WTC11 (cell line): ENCODE measurements around the gene UCK1. TPM values are rescaled to one million over a fixed set of nuclear protein-coding genes. Genes with fewer than 3 reads are reported as not detected.

ENCODE experiments used
- ATAC-seq: fragments of 200-7000 bp; cut with Tn5 transposase; 2 replicates; pipeline ENCODE4 v1.10.0; 2021; ENCODE audit warnings: mild to moderate bottlenecking, moderate library complexity
- CTCF ChIA-PET: fragments of 300-600 bp; sonication (Branson Sonifier 250); formaldehyde crosslinking; loops from one replicate; lab custom pipeline; 2021; ENCODE audit warnings: antibody characterized with exemption; lab: Charles Lee
- POLR2A ChIA-PET: fragments of 350-600 bp; sonication (Branson Sonifier 250); formaldehyde crosslinking; loops from one replicate; lab custom pipeline; 2021; ENCODE audit warnings: antibody characterized with exemption; lab: Charles Lee
- DNase-seq: peaks from one replicate; pipeline ENCODE4 v3.0.0; 2021; ENCODE audit warnings: low spot score
- H3K27ac Mint-ChIP-seq: 2 replicates; pipeline ENCODE4 v1.8.0; 2021; ENCODE audit warnings: mixed read lengths
- H3K27me3 Mint-ChIP-seq: 2 replicates; pipeline ENCODE4 v1.8.0; 2021; ENCODE audit warnings: low read depth, mild to moderate bottlenecking, moderate library complexity, mixed read lengths
- H3K36me3 Mint-ChIP-seq: 2 replicates; pipeline ENCODE4 v1.8.0; 2021; ENCODE audit warnings: mixed read lengths
- H3K4me1 Mint-ChIP-seq: 2 replicates; pipeline ENCODE4 v1.8.0; 2022; ENCODE audit warnings: mixed read lengths
- H3K4me3 Mint-ChIP-seq: 2 replicates; pipeline ENCODE4 v1.8.0; 2021; ENCODE audit warnings: mild to moderate bottlenecking, moderate library complexity, mixed read lengths
- H3K9me3 Mint-ChIP-seq: 2 replicates; pipeline ENCODE4 v1.8.0; 2021; ENCODE audit warnings: mixed read lengths
- CBFB ChIP-seq: sonication (generic); formaldehyde crosslinking; IDR thresholded peaks from 2 replicates; pipeline ENCODE4 v1.8.1; 2022; ENCODE audit warnings: mild to moderate bottlenecking, low read depth, missing genetic modification reagents
- IRF2 ChIP-seq: sonication (generic); formaldehyde crosslinking; IDR thresholded peaks from 2 replicates; pipeline ENCODE4 v1.8.0; 2022; ENCODE audit warnings: low read depth, missing genetic modification reagents, borderline replicate concordance
- JAZF1 ChIP-seq: fragments of 250-450 bp; sonication (Bioruptor Pico); IDR thresholded peaks from 2 replicates; pipeline ENCODE4 v1.9.0; 2021; ENCODE audit warnings: moderate library complexity, mild to moderate bottlenecking, inconsistent platforms
- NFE2L1 ChIP-seq: sonication (generic); formaldehyde crosslinking; IDR thresholded peaks from 2 replicates; pipeline ENCODE4 v1.8.1; 2023; ENCODE audit warnings: missing genetic modification reagents
- NFYB ChIP-seq: sonication (generic); formaldehyde crosslinking; conservative IDR thresholded peaks from 2 replicates; pipeline ENCODE4 v1.8.0; 2022; ENCODE audit warnings: low read depth, missing genetic modification reagents
- RORB ChIP-seq: fragments of 250-450 bp; sonication (Bioruptor Pico); IDR thresholded peaks from 2 replicates; pipeline ENCODE4 v1.9.0; 2021; ENCODE audit warnings: mild to moderate bottlenecking
- SOX15 ChIP-seq: fragments of 250-450 bp; sonication (Bioruptor Pico); IDR thresholded peaks from 2 replicates; pipeline ENCODE4 v1.9.0; 2021; ENCODE audit warnings: mild to moderate bottlenecking
- ZNF121 ChIP-seq: sonication (generic); formaldehyde crosslinking; IDR thresholded peaks from 2 replicates; pipeline ENCODE4 v1.8.0; 2023; ENCODE audit warnings: missing genetic modification reagents
- ZNF138 ChIP-seq: sonication (generic); formaldehyde crosslinking; conservative IDR thresholded peaks from 2 replicates; pipeline ENCODE4 v1.8.1; 2022; ENCODE audit warnings: mild to moderate bottlenecking, moderate library complexity, missing genetic modification reagents
- ZNF263 ChIP-seq: sonication (generic); formaldehyde crosslinking; IDR thresholded peaks from 2 replicates; pipeline ENCODE4 v1.8.1; 2022; ENCODE audit warnings: low read depth, mild to moderate bottlenecking, moderate library complexity, missing genetic modification reagents
- ZNF416 ChIP-seq: fragments of 250-450 bp; sonication (Bioruptor Pico); IDR thresholded peaks from 2 replicates; pipeline ENCODE4 v1.9.0; 2021; ENCODE audit warnings: mild to moderate bottlenecking, inconsistent platforms
- total RNA-seq: library from RNA; stranded (reverse); gene quantifications from 3 replicates; pipeline ENCODE4 v1.2.3, GENCODE V29; 2021
- TF ChIP-seq, protein P1 (sequence below): sonication (generic); formaldehyde crosslinking; IDR thresholded peaks from 2 replicates; pipeline ENCODE4 v1.8.0; 2022; ENCODE audit warnings: mild to moderate bottlenecking, missing genetic modification reagents
- TF ChIP-seq, protein P2 (sequence below): fragments of 250-450 bp; sonication (Bioruptor Pico); IDR thresholded peaks from 2 replicates; pipeline ENCODE4 v2.1.2; 2022; ENCODE audit warnings: mild to moderate bottlenecking, moderate library complexity
- TF ChIP-seq, protein P3 (sequence below): fragments of 250-450 bp; sonication (Bioruptor Pico); IDR thresholded peaks from 2 replicates; pipeline ENCODE4 v1.9.0; 2021; ENCODE audit warnings: moderate library complexity, mild to moderate bottlenecking, inconsistent platforms, borderline replicate concordance
- TF ChIP-seq, protein P4 (sequence below): sonication (generic); formaldehyde crosslinking; IDR thresholded peaks from 2 replicates; pipeline ENCODE4 v1.8.1; 2022; ENCODE audit warnings: low read depth, mild to moderate bottlenecking, moderate library complexity, missing genetic modification reagents, borderline replicate concordance
- TF ChIP-seq, protein P5 (sequence below): sonication (generic); formaldehyde crosslinking; IDR thresholded peaks from 2 replicates; pipeline ENCODE4 v1.8.1; 2022; ENCODE audit warnings: mild to moderate bottlenecking, moderate library complexity, missing genetic modification reagents
- TF ChIP-seq, protein P6 (sequence below): sonication (generic); formaldehyde crosslinking; IDR thresholded peaks from 2 replicates; pipeline ENCODE4 v1.8.1; 2023; ENCODE audit warnings: mild to moderate bottlenecking, missing genetic modification reagents, moderate library complexity
- TF ChIP-seq, protein P7 (sequence below): sonication (generic); formaldehyde crosslinking; conservative IDR thresholded peaks from 2 replicates; pipeline ENCODE4 v1.8.1; 2022; ENCODE audit warnings: mild to moderate bottlenecking, missing genetic modification reagents
- TF ChIP-seq, protein P8 (sequence below): fragments of 250-450 bp; sonication (Bioruptor Pico); IDR thresholded peaks from 2 replicates; pipeline ENCODE4 v1.8.0; 2021; ENCODE audit warnings: mild to moderate bottlenecking
- TF ChIP-seq, protein P9 (sequence below): fragments of 200-600 bp; IDR thresholded peaks from 2 replicates; pipeline ENCODE4 v1.8.0; 2022; ENCODE audit warnings: antibody characterized with exemption

Gene UCK1
- total RNA-seq, 1 experiment from 2014 or later, result 29.6 TPM

DNA sequence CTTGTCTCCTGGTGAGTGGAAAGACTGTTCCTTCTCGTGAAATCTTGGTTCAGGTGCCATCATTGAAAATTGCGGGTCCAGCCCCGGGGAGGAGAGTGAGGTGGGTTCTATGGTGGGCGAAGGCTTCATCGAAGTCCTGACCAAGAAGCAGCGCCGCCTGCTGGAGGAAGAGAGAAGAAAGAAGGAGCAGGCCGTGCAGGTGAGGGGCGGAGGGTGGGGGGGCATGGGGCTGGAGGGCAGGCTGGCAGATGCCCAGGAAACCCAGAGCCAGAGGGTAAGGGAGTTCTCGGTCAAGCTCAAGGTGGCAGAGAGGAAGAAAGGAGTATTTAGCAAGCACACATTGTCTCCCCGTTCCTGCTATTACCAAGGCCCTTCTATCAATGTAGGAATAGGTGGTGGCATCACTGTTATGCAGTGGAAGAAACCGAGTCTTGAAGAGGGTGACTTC lies 52.6 kb downstream of the UCK1 start:
- CTCF ChIA-PET, result interaction anchor here (0.7 to 1.1 kb wide), 8 partner anchors 11 to 129 kb away, joined by 3 to 7 read pairs (median 4); no protein-coding TSS in a partner anchor

DNA sequence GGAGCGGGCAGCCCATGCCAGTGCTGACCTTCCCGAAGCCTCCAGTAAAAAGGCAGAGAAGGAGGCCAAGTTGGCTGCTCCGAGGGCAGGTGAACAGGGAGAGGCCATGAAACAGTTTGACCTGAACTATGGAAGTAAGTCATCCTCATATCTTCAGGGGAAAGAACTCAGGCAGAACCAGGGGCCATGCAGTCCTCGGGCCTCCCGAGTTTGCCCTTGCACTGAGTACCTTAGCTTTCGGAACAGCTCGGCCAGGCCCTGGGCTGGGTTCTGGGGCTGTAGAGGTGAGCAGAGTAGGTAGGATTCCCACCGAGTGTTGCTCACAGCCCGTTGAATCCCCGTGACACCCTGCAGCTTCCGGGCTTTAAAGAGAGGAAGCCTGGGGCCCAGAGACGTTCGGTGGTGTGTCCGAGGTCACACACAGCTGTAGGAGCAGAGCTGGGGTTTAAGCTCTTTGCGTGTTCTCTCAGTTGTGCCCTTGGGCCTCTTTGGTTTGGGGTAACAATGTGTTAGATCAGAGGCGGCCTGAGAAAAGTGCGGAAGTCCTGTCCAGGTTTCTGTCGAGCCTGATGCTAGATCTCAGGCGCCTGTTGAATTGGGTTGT lies 53.1 kb downstream of the UCK1 start:
- ChIA-PET POLR2A (interaction anchor here (0.5 kb wide), 1 partner anchor 14 kb away, joined by 3 read pairs; no protein-coding TSS in a partner anchor), CTCF (interaction anchor here (0.6 to 1.1 kb wide), 14 partner anchors 10 to 259 kb away, joined by 3 to 7 read pairs (median 4); no protein-coding TSS in a partner anchor)
- H3K27me3 Mint-ChIP-seq, result no peaks in the 10 kb centered on the region; the same call in 1 of the 2 replicates
- peak overlapping the region; percentile 70 for H3K27ac Mint-ChIP-seq
- H3K4me3 Mint-ChIP-seq, result no peak overlapping the region
- no peaks in the 10 kb centered on the region for H3K4me1 Mint-ChIP-seq
- H3K36me3 Mint-ChIP-seq, result peaks cover 82% of the 10 kb centered on the region
- ATAC-seq (peak; percentile 10), DNase-seq (no peak)
- no peaks in the 10 kb centered on the region for H3K9me3 Mint-ChIP-seq
- TF ChIP-seq, protein P1, sequence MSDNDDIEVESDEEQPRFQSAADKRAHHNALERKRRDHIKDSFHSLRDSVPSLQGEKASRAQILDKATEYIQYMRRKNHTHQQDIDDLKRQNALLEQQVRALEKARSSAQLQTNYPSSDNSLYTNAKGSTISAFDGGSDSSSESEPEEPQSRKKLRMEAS, result no peak
- TF ChIP-seq, protein P2, sequence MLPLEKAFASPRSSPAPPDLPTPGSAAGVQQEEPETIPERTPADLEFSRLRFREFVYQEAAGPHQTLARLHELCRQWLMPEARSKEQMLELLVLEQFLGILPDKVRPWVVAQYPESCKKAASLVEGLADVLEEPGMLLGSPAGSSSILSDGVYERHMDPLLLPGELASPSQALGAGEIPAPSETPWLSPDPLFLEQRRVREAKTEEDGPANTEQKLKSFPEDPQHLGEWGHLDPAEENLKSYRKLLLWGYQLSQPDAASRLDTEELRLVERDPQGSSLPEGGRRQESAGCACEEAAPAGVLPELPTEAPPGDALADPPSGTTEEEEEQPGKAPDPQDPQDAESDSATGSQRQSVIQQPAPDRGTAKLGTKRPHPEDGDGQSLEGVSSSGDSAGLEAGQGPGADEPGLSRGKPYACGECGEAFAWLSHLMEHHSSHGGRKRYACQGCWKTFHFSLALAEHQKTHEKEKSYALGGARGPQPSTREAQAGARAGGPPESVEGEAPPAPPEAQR (CRISPR knock-in tag), result no peak
- TF ChIP-seq, protein P3, sequence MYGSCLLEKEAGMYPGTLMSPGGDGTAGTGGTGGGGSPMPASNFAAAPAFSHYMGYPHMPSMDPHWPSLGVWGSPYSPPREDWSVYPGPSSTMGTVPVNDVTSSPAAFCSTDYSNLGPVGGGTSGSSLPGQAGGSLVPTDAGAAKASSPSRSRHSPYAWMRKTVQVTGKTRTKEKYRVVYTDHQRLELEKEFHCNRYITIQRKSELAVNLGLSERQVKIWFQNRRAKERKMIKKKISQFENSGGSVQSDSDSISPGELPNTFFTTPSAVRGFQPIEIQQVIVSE (CRISPR knock-in tag), result no peak
- TF ChIP-seq, protein P4, sequence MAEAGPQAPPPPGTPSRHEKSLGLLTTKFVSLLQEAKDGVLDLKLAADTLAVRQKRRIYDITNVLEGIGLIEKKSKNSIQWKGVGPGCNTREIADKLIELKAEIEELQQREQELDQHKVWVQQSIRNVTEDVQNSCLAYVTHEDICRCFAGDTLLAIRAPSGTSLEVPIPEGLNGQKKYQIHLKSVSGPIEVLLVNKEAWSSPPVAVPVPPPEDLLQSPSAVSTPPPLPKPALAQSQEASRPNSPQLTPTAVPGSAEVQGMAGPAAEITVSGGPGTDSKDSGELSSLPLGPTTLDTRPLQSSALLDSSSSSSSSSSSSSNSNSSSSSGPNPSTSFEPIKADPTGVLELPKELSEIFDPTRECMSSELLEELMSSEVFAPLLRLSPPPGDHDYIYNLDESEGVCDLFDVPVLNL, result no peak
- TF ChIP-seq, protein P5, sequence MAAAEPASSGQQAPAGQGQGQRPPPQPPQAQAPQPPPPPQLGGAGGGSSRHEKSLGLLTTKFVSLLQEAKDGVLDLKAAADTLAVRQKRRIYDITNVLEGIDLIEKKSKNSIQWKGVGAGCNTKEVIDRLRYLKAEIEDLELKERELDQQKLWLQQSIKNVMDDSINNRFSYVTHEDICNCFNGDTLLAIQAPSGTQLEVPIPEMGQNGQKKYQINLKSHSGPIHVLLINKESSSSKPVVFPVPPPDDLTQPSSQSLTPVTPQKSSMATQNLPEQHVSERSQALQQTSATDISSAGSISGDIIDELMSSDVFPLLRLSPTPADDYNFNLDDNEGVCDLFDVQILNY, result no peak
- TF ChIP-seq IRF2 (CRISPR knock-in tag) (no peak), RORB (CRISPR knock-in tag) (no peak), CBFB (no peak), SOX15 (no peak), ZNF138 (CRISPR knock-in tag) (no peak), NFYB (no peak), ZNF263 (CRISPR knock-in tag) (no peak), ZNF121 (CRISPR knock-in tag) (no peak), JAZF1 (CRISPR knock-in tag) (no peak), ZNF416 (no peak)
- TF ChIP-seq, protein P6, sequence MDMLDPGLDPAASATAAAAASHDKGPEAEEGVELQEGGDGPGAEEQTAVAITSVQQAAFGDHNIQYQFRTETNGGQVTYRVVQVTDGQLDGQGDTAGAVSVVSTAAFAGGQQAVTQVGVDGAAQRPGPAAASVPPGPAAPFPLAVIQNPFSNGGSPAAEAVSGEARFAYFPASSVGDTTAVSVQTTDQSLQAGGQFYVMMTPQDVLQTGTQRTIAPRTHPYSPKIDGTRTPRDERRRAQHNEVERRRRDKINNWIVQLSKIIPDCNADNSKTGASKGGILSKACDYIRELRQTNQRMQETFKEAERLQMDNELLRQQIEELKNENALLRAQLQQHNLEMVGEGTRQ (CRISPR knock-in tag), result no peak
- TF ChIP-seq, protein P7, sequence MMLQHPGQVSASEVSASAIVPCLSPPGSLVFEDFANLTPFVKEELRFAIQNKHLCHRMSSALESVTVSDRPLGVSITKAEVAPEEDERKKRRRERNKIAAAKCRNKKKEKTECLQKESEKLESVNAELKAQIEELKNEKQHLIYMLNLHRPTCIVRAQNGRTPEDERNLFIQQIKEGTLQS (CRISPR knock-in tag), result no peak
- TF ChIP-seq, protein P8, sequence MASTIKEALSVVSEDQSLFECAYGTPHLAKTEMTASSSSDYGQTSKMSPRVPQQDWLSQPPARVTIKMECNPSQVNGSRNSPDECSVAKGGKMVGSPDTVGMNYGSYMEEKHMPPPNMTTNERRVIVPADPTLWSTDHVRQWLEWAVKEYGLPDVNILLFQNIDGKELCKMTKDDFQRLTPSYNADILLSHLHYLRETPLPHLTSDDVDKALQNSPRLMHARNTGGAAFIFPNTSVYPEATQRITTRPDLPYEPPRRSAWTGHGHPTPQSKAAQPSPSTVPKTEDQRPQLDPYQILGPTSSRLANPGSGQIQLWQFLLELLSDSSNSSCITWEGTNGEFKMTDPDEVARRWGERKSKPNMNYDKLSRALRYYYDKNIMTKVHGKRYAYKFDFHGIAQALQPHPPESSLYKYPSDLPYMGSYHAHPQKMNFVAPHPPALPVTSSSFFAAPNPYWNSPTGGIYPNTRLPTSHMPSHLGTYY, result no peak

More for the DNA sequence above, 52.6 kb downstream of the UCK1 start:
- ATAC-seq (peak; percentile 80), DNase-seq (peak; percentile 83)
- peak overlapping the region; percentile 23 for H3K27ac Mint-ChIP-seq
- no peaks in the 10 kb centered on the region; the same call in 1 of the 2 replicates for H3K27me3 Mint-ChIP-seq
- no peak overlapping the region for H3K4me3 Mint-ChIP-seq
- POLR2A ChIA-PET, result no interaction called here
- peaks cover 82% of the 10 kb centered on the region for H3K36me3 Mint-ChIP-seq
- TF ChIP-seq NFE2L1 (CRISPR knock-in tag), result no peak
- TF ChIP-seq, protein P9, sequence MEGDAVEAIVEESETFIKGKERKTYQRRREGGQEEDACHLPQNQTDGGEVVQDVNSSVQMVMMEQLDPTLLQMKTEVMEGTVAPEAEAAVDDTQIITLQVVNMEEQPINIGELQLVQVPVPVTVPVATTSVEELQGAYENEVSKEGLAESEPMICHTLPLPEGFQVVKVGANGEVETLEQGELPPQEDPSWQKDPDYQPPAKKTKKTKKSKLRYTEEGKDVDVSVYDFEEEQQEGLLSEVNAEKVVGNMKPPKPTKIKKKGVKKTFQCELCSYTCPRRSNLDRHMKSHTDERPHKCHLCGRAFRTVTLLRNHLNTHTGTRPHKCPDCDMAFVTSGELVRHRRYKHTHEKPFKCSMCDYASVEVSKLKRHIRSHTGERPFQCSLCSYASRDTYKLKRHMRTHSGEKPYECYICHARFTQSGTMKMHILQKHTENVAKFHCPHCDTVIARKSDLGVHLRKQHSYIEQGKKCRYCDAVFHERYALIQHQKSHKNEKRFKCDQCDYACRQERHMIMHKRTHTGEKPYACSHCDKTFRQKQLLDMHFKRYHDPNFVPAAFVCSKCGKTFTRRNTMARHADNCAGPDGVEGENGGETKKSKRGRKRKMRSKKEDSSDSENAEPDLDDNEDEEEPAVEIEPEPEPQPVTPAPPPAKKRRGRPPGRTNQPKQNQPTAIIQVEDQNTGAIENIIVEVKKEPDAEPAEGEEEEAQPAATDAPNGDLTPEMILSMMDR, result peak; percentile 72
- H3K4me1 Mint-ChIP-seq, result no peaks in the 10 kb centered on the region
- no peaks in the 10 kb centered on the region for H3K9me3 Mint-ChIP-seq
